ENCODE results near the gene PARP14.
A peak's percentile ranks its signal among the peaks of the same experiment; 100 is the strongest.

GRCh38 chr3:122754929-122755328 lies 74.3 kb downstream of the PARP14 start:
- TF ChIP-seq CTCF (conservative IDR thresholded peaks at IDR 0.05), result peak; percentile 96
- TF ChIP-seq ZFX (IDR thresholded peaks at IDR 0.05), result no peak

Data from C4-2B (cell line).